Upper lobe of left lung (tissue), 4 donors: Measurements from ENCODE around the gene MRPS18A.

Experiments used
- EP300 ChIP-seq, 4 donors: sonication (generic); formaldehyde crosslinking; IDR thresholded peaks; one replicate each; pipeline ENCODE4 v1.5.1; 2017; ENCODE audit warnings: antibody characterized with exemption in 4 of 4, control low read depth in 2 of 4
- POLR2A ChIP-seq, 4 donors: fragments of 450-650 bp; IDR thresholded peaks; one replicate each; pipeline ENCODE4 v1.5.1; 2016 to 2017; ENCODE audit warnings: antibody characterized with exemption in 4 of 4, mild to moderate bottlenecking in 2 of 4
- POLR2AphosphoS5 ChIP-seq, 2 donors: sonication (generic); formaldehyde crosslinking; IDR thresholded peaks; one replicate each; pipeline ENCODE4 v1.5.1; 2017; ENCODE audit warnings: antibody characterized with exemption in 2 of 2
- TF ChIP-seq, protein P1 (sequence below), 6 experiments: fragments of 450-650 bp in 4 of 6; fragments of 200-600 bp in 2 of 6; sonication (generic) in 2 of 6; IDR thresholded peaks; one replicate each; pipeline ENCODE4 v1.5.1; 2016 to 2019; ENCODE audit warnings: antibody characterized with exemption in 6 of 6

GRCh38 chr6:43733471-43734293 lies 46.1 kb upstream of the MRPS18A start:
- TF ChIP-seq, protein P1, sequence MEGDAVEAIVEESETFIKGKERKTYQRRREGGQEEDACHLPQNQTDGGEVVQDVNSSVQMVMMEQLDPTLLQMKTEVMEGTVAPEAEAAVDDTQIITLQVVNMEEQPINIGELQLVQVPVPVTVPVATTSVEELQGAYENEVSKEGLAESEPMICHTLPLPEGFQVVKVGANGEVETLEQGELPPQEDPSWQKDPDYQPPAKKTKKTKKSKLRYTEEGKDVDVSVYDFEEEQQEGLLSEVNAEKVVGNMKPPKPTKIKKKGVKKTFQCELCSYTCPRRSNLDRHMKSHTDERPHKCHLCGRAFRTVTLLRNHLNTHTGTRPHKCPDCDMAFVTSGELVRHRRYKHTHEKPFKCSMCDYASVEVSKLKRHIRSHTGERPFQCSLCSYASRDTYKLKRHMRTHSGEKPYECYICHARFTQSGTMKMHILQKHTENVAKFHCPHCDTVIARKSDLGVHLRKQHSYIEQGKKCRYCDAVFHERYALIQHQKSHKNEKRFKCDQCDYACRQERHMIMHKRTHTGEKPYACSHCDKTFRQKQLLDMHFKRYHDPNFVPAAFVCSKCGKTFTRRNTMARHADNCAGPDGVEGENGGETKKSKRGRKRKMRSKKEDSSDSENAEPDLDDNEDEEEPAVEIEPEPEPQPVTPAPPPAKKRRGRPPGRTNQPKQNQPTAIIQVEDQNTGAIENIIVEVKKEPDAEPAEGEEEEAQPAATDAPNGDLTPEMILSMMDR (IDR thresholded peaks at IDR 0.05): no peak
- TF ChIP-seq EP300 (IDR thresholded peaks at IDR 0.05) (no peak), POLR2AphosphoS5 (IDR thresholded peaks at IDR 0.05) (no peak), POLR2A (IDR thresholded peaks at IDR 0.05) (no peak)
